HG03045 (cell line): ENCODE results near the gene PIP4K2B.
A peak's percentile ranks its signal among the peaks of the same experiment; 100 is the strongest.
"Not testable (repeated sequence)": the region's sequence is repeated elsewhere in the genome, so short reads cannot be mapped to it uniquely, and the experiment has no call there.

Source experiments
- ATAC-seq: cut with Tn5 transposase; IDR thresholded peaks from one replicate; pipeline ENCODE4 v1.9.1; 2021; ENCODE audit warnings: mild to moderate bottlenecking, moderate library complexity; ENCODE audit not compliant: unreplicated experiment

PIP4K2B gene

GRCh38 chr17:38730526-38731379, 68.6 kb downstream of the PIP4K2B start:
- ATAC-seq = no peak

GRCh38 chr17:38729886-38730525, 69.3 kb downstream of the PIP4K2B start, which contains the start of gene CISD3:
TSS of gene CISD3 (plus strand) at chr17:38730341. CDS start at chr17:38730359, 18 bp downstream.
- ATAC-seq = peak; percentile 77

GRCh38 chr17:38729368-38729885, 69.9 kb downstream of the PIP4K2B start:
- ATAC-seq = no peak

GRCh38 chr17:38728290-38728831, 71.0 kb downstream of the PIP4K2B start:
- ATAC-seq = no peak

GRCh38 chr17:38727736-38728135, 71.6 kb downstream of the PIP4K2B start:
- ATAC-seq = no peak

GRCh38 chr17:38726145-38726544, 73.2 kb downstream of the PIP4K2B start:
- ATAC-seq = not testable (repeated sequence)

- no peak for ATAC-seq
Observed at GRCh38 chr17:38725066-38725465, 74.3 kb downstream of the PIP4K2B start.

- no peak for ATAC-seq
Observed at GRCh38 chr17:38724337-38724988, 74.9 kb downstream of the PIP4K2B start.

GRCh38 chr17:38721802-38722201, 77.6 kb downstream of the PIP4K2B start:
- ATAC-seq = no peak

- ATAC-seq = no peak
Observed at GRCh38 chr17:38720941-38721340, 78.4 kb downstream of the PIP4K2B start.

- ATAC-seq = no peak
Observed at GRCh38 chr17:38719943-38720641, 79.3 kb downstream of the PIP4K2B start.

- ATAC-seq = no peak
Observed at GRCh38 chr17:38719289-38719942, 79.9 kb downstream of the PIP4K2B start.

GRCh38 chr17:38717139-38717745, 82.1 kb downstream of the PIP4K2B start:
- no peak for ATAC-seq

GRCh38 chr17:38716368-38717005, 82.9 kb downstream of the PIP4K2B start:
- ATAC-seq = no peak
